ENCODE data around the gene NINL. TPM values are rescaled to one million over a fixed set of nuclear protein-coding genes. Genes with fewer than 3 reads are reported as not detected.
"Not testable (repeated sequence)": the region's sequence is repeated elsewhere in the genome, so short reads cannot be mapped to it uniquely, and the experiment has no call there.

NINL gene
- total RNA-seq, 1 experiment from 2014 or later, result 31.5 TPM

DNA sequence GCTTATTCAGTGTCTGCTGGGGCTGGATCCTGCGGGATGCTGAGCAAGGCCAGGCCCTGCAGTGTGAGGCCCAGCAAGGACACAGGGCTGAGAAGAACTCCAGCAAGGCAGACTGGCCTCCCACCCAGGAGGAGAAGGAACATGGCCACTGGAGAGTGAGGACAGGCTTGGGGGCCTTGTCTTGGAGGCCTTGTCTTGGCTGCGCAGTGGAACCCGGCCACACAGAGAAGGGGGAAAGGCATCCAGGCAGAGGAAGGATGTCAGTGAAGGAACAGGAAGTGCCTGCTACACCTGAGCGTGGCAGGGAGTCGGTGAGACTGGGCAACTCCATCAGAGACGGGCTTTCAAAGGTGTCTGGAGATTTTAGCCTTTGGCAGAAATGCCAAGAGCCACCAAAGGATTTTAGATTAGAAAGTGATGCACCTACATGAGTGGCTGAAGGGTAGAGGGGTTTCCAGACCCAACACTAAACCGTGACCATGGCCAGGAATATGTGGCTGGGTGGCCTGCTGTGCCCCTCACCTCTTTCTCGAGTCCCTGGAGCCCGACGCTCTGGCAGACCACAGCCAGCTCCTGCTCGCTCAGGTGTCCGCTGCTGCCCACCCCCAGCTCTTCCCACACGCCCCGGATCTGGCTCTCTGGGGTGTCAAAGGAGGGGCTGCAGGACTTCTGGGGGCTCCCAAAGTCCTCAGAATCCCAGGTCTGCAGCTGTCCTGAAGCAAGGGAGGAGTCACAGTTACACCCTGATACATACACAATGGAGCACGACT lies 80.8 kb downstream of the NINL start:
- TF ChIP-seq, protein P1, sequence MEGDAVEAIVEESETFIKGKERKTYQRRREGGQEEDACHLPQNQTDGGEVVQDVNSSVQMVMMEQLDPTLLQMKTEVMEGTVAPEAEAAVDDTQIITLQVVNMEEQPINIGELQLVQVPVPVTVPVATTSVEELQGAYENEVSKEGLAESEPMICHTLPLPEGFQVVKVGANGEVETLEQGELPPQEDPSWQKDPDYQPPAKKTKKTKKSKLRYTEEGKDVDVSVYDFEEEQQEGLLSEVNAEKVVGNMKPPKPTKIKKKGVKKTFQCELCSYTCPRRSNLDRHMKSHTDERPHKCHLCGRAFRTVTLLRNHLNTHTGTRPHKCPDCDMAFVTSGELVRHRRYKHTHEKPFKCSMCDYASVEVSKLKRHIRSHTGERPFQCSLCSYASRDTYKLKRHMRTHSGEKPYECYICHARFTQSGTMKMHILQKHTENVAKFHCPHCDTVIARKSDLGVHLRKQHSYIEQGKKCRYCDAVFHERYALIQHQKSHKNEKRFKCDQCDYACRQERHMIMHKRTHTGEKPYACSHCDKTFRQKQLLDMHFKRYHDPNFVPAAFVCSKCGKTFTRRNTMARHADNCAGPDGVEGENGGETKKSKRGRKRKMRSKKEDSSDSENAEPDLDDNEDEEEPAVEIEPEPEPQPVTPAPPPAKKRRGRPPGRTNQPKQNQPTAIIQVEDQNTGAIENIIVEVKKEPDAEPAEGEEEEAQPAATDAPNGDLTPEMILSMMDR (conservative IDR thresholded peaks at IDR 0.05; ENCODE audit: low read depth, low read length), result no peak
- TF ChIP-seq EZH2 (IDR thresholded peaks at IDR 0.05; ENCODE audit: borderline replicate concordance, low read depth, low read length, poor library complexity, severe bottlenecking), result no peak
- no peak for DNase-seq (ENCODE audit: low spot score)
- ChIA-PET POLR2A (ENCODE audit: low non-redundant PET) (no interaction called here), CTCF (no interaction called here)
- H3K4me3 ChIP-seq (ENCODE audit: low read depth, low read length, poor library complexity, severe bottlenecking), result no peak overlapping the region
- H3K27ac ChIP-seq (ENCODE audit: low read depth, low read length, poor library complexity, severe bottlenecking), result no peak overlapping the region
- H3K9me3 ChIP-seq (ENCODE audit: low read depth, low read length, poor library complexity, severe bottlenecking), result no peaks in the 10 kb centered on the region
- no peaks in the 10 kb centered on the region for H3K27me3 ChIP-seq (replicated peaks; ENCODE audit: insufficient read depth, low read depth, low read length, poor library complexity)
- no TSS peak for BruUV-seq (replicated peaks)
- intact Hi-C loops (cut with micrococcal nuclease; ENCODE audit: unreplicated experiment), result no loop called here
- no peaks in the 10 kb centered on the region for H3K4me1 ChIP-seq (ENCODE audit: insufficient read depth, low read length, poor library complexity, severe bottlenecking)
- peaks cover 34% of the 10 kb centered on the region for H3K36me3 ChIP-seq (ENCODE audit: insufficient read depth, low read length, poor library complexity, severe bottlenecking)

DNA sequence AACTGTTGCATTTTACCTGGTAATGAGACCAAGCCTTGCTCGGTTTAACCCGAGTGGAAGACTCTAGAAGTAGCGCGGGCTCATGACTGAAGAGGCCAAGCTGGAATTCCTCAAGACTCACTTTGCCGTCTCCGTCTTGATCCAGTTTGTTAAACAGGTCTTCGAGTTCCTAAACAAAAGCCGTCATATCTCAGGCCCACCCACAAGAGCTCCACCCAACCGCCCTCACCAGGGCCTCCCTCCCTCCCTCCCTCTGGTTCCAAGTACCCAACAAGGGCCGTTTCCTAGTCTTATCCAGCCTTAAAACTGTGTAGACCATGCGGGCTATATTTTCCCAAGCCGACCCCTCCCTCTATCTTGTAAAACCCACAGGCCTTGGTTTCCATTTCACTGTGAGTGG lies 81.4 kb downstream of the NINL start:
- POLR2A ChIA-PET (ENCODE audit: low non-redundant PET), result no interaction called here
- intact Hi-C loops (cut with micrococcal nuclease; ENCODE audit: unreplicated experiment), result no loop called here
- no peaks in the 10 kb centered on the region for H3K4me1 ChIP-seq (ENCODE audit: insufficient read depth, low read length, poor library complexity, severe bottlenecking)
- TF ChIP-seq, protein P1 (conservative IDR thresholded peaks at IDR 0.05; ENCODE audit: low read depth, low read length), result no peak
- TF ChIP-seq EZH2 (IDR thresholded peaks at IDR 0.05; ENCODE audit: borderline replicate concordance, low read depth, low read length, poor library complexity, severe bottlenecking), result no peak
- no peaks in the 10 kb centered on the region for H3K27me3 ChIP-seq (replicated peaks; ENCODE audit: insufficient read depth, low read depth, low read length, poor library complexity)
- CTCF ChIA-PET, result no interaction called here
- H3K36me3 ChIP-seq (ENCODE audit: insufficient read depth, low read length, poor library complexity, severe bottlenecking), result peaks cover 28% of the 10 kb centered on the region
- BruUV-seq (replicated peaks), result no TSS peak
- H3K9me3 ChIP-seq (ENCODE audit: low read depth, low read length, poor library complexity, severe bottlenecking), result no peaks in the 10 kb centered on the region
- H3K4me3 ChIP-seq (ENCODE audit: low read depth, low read length, poor library complexity, severe bottlenecking), result no peak overlapping the region
- no peak overlapping the region for H3K27ac ChIP-seq (ENCODE audit: low read depth, low read length, poor library complexity, severe bottlenecking)
- no peak for DNase-seq (ENCODE audit: low spot score)

DNA sequence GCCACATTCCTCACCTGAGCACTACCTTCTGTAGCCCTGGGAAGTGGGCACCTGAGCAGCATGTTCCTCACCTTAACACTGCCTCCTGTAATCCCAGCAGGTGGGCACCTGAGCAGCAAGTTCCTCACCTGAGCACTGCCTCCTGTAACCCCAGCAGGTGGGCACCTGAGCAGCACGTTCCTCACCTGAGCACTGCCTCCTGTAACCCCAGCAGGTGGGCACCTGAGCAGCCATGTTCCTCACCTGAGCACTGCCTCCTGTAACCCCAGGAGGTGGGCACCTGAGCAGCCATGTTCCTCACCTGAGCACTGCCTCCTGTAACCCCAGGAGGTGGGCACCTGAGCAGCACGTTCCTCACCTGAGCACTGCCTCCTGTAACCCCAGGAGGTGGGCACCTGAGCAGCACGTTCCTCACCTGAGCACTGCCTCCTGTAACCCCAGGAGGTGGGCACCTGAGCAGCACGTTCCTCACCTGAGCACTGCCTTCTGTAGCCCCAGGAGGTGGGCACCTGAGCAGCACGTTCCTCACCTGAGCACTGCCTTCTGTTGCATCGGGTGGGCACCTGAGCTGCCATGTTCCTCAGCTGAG lies 82.2 kb downstream of the NINL start:
- H3K27me3 ChIP-seq (replicated peaks; ENCODE audit: insufficient read depth, low read depth, low read length, poor library complexity); POLR2A ChIA-PET (ENCODE audit: low non-redundant PET); intact Hi-C loops (cut with micrococcal nuclease; ENCODE audit: unreplicated experiment); H3K27ac ChIP-seq (ENCODE audit: low read depth, low read length, poor library complexity, severe bottlenecking); DNase-seq (ENCODE audit: low spot score); BruUV-seq (replicated peaks); H3K9me3 ChIP-seq (ENCODE audit: low read depth, low read length, poor library complexity, severe bottlenecking); H3K4me3 ChIP-seq (ENCODE audit: low read depth, low read length, poor library complexity, severe bottlenecking); CTCF ChIA-PET; H3K4me1 ChIP-seq (ENCODE audit: insufficient read depth, low read length, poor library complexity, severe bottlenecking): not testable (repeated sequence)
- H3K36me3 ChIP-seq (ENCODE audit: insufficient read depth, low read length, poor library complexity, severe bottlenecking), result peaks cover 25% of the 10 kb centered on the region

Measured in A673 (cell line).